GM12873 (cell line): Measurements from ENCODE around the gene RAB3GAP1.

Source experiments
- TF ChIP-seq, protein P1 (sequence below): IDR thresholded peaks from 2 replicates; pipeline ENCODE4 v1.5.1; 2012; ENCODE audit warnings: low read depth, mild to moderate bottlenecking, moderate library complexity, low read length, control low read depth; ENCODE audit not compliant: insufficient read depth; ENCODE audit errors: missing control alignments

The RAB3GAP1 gene

DNA sequence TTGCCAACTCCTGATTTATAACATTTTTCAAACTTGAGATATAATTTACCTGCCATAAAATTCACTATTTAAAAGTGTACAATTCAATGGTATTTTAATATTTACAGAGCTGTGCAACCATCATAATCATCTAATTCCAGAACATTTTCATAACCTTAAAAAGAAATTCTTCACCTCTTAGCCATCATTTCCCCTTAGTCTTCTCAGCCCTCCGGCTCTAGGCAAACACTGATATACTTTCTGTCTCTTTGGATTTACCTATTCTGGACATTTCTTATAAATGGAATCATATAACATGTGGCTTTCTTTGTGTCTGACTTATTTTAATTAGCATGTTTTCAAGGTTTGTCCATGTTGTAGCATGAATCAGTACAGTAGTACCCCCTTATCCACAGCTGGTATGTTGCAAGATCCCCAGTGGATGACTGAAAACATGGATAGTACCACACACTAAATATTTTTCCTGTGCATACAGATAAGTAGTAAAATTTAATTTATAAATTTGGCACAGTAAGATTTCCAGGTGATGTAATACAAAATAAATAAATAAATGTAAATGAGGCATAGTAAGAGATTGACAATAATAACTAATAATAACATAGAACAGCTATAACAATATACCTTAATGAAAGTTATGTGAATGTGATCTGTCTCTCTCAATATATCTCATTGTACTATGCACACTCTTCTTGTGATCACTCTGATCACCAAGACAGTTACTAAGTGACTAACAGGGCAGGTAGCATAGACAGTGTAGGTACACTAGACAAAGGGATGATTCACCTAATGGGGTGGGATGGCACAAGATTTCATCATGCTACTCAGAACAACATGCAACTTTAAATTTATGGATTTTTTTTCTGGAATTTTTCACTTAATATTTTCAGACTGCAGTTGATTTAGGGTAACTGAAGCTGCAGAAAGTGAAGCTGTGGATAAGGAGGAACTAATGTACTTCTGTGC lies 73.1 kb downstream of the RAB3GAP1 start:
- TF ChIP-seq, protein P1, sequence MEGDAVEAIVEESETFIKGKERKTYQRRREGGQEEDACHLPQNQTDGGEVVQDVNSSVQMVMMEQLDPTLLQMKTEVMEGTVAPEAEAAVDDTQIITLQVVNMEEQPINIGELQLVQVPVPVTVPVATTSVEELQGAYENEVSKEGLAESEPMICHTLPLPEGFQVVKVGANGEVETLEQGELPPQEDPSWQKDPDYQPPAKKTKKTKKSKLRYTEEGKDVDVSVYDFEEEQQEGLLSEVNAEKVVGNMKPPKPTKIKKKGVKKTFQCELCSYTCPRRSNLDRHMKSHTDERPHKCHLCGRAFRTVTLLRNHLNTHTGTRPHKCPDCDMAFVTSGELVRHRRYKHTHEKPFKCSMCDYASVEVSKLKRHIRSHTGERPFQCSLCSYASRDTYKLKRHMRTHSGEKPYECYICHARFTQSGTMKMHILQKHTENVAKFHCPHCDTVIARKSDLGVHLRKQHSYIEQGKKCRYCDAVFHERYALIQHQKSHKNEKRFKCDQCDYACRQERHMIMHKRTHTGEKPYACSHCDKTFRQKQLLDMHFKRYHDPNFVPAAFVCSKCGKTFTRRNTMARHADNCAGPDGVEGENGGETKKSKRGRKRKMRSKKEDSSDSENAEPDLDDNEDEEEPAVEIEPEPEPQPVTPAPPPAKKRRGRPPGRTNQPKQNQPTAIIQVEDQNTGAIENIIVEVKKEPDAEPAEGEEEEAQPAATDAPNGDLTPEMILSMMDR: no peak

GRCh38 chr2:135125940-135126339 lies 73.8 kb downstream of the RAB3GAP1 start:
- TF ChIP-seq, protein P1: no peak

GRCh38 chr2:135130751-135131150 lies 78.7 kb downstream of the RAB3GAP1 start:
- TF ChIP-seq, protein P1: no peak

GRCh38 chr2:135132314-135132713 lies 80.2 kb downstream of the RAB3GAP1 start:
- TF ChIP-seq, protein P1: no peak

DNA sequence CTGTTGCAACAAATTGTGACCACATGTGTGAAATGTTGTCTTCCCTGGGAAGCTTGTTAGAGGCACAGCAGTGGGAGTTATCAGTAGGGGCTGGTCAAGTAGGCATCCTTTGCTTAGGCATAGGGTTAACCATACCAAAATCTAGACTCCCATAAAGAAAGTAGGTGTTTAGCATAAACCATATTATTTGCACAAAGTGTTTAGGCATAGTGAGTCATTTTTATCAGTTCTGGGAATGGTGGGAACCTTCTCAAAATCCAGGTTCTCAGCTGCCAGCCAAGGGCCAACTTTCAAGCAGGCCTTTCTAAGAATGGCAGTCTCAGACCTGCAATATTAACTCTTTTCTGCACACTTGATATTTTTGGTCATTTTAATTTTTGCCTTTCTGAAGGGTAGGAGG lies 88.5 kb downstream of the RAB3GAP1 start:
- TF ChIP-seq, protein P1: no peak

DNA sequence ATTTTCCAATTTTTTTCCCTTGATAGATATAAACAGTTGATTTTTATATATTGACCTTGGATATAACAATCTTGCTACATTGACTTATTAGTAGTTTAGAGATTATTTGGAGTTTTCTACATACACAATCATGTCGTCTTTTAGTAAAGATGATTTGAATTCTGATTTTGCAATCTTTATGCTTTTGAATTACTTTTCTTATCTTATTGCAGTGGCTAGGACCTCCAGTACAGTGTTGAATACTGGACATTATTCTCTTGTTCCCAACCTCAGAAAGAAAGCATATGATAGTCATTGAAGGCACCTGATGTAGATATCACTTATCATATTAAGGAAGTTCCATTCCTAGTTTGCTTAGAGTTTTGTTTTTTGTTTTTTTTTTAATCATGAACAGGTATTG lies 90.2 kb downstream of the RAB3GAP1 start:
- TF ChIP-seq, protein P1: no peak

GRCh38 chr2:135144343-135144742 lies 92.3 kb downstream of the RAB3GAP1 start:
- TF ChIP-seq, protein P1: no peak
